Measurements from ENCODE around the gene DSG1.

Gene DSG1

DNA sequence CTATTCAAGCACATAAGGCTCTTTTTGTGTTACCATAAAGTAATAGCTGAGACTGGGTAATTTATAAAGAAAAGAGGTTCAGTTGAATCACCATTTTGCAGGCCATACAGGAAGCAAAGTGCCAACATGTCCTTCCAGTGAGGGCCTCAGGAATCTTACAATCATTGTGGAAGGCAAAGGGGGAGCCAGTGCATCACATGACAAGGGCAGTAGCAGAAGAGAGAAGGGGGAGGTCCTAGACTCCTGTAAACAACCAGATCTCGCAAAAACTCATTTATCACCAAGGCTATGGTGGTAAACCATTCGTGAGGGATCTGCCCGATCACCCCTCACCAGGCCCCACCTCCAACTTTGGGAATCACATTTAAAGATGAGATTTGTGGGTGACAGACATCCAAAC lies 75.3 kb downstream of the DSG1 start:
- Histone ChIP-seq H3K4me2 (no peak overlapping the region), H3K27me3 (ENCODE audit: insufficient read depth, low read depth) (no peaks in the 10 kb centered on the region), H3K36me3 (ENCODE audit: insufficient read depth) (no peaks in the 10 kb centered on the region), H3K4me3 (IDR thresholded peaks at IDR 0.05; ENCODE audit: insufficient read depth, low read depth, low read length) (no peak overlapping the region), H2AFZ (ENCODE audit: low read depth) (no peak overlapping the region), H3K9ac (no peak overlapping the region), H3K27ac (no peak overlapping the region), H3K4me1 (ENCODE audit: low read depth, poor library complexity, severe bottlenecking) (no peaks in the 10 kb centered on the region), H3K79me2 (ENCODE audit: insufficient read depth, low read depth) (no peaks in the 10 kb centered on the region), H4K20me1 (ENCODE audit: insufficient read depth) (no peaks in the 10 kb centered on the region)
- TF ChIP-seq, protein P1, sequence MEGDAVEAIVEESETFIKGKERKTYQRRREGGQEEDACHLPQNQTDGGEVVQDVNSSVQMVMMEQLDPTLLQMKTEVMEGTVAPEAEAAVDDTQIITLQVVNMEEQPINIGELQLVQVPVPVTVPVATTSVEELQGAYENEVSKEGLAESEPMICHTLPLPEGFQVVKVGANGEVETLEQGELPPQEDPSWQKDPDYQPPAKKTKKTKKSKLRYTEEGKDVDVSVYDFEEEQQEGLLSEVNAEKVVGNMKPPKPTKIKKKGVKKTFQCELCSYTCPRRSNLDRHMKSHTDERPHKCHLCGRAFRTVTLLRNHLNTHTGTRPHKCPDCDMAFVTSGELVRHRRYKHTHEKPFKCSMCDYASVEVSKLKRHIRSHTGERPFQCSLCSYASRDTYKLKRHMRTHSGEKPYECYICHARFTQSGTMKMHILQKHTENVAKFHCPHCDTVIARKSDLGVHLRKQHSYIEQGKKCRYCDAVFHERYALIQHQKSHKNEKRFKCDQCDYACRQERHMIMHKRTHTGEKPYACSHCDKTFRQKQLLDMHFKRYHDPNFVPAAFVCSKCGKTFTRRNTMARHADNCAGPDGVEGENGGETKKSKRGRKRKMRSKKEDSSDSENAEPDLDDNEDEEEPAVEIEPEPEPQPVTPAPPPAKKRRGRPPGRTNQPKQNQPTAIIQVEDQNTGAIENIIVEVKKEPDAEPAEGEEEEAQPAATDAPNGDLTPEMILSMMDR (conservative IDR thresholded peaks at IDR 0.05; ENCODE audit: low read depth, low read length), result no peak

DNA sequence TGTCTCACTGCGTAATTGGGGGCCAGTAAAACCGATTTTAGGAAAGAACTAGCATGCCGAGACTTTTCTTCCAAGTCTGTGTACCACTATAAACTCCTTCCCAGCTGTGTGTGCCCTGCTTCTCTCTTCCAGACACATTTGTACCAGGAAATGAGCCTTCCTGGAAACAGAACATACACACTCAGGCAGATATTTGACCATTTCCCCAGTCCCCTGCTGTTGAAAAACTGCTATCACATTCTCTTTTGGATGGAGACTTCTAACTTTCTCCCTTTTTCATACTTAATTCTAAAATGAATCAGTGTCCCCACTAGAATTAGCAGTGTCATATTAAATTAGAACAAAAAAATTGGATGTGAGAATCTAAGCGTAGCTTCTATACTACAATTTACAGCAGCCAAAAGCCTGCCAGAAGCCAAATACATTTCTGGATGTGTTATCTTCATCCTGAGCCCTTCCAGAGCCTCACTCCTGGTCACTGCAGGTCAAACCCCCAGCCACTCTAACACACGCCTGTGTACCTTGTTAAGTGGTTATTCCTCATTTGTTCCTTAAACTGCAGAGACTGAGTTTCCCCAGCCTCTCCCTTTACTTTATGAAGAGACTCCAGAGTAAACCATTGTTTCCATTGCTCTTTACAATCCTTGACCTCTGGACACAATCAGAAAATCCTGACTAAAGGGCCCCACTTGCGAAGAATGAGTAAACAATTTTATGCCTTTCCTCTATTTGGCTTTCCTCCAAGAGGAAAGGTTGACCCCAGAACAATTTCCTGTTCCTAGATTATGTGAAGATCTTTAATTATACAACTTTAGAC lies 79.0 kb downstream of the DSG1 start:
- Histone ChIP-seq H3K27me3 (ENCODE audit: insufficient read depth, low read depth) (no peaks in the 10 kb centered on the region), H3K27ac (no peak overlapping the region), H3K36me3 (ENCODE audit: insufficient read depth) (no peaks in the 10 kb centered on the region), H3K79me2 (ENCODE audit: insufficient read depth, low read depth) (no peaks in the 10 kb centered on the region), H4K20me1 (ENCODE audit: insufficient read depth) (no peaks in the 10 kb centered on the region), H2AFZ (ENCODE audit: low read depth) (no peak overlapping the region), H3K4me1 (ENCODE audit: low read depth, poor library complexity, severe bottlenecking) (no peaks in the 10 kb centered on the region), H3K4me2 (no peak overlapping the region), H3K4me3 (IDR thresholded peaks at IDR 0.05; ENCODE audit: insufficient read depth, low read depth, low read length) (no peak overlapping the region), H3K9ac (no peak overlapping the region)
- TF ChIP-seq, protein P1 (conservative IDR thresholded peaks at IDR 0.05; ENCODE audit: low read depth, low read length), result no peak

DNA sequence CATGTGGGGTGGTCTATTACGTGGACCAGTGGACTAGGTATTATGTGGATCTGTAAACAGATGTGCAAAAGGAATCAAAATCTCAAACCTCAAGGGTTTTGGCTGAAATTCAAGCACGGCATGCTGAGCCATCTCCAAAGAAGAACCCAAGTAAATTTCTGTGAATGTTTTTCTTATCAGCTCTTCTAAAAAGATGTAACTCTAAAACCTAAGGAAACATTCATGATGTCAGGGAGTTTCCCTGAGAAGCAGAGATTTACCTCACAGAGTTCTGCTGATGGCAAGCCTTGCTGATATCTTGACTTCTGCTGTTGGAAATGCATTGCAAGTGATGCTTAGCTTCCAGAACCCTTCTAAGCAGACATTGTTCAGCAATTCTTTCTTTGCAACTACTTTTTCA lies 80.2 kb downstream of the DSG1 start:
- Histone ChIP-seq H3K4me3 (IDR thresholded peaks at IDR 0.05; ENCODE audit: insufficient read depth, low read depth, low read length) (no peak overlapping the region), H3K27me3 (ENCODE audit: insufficient read depth, low read depth) (no peaks in the 10 kb centered on the region), H4K20me1 (ENCODE audit: insufficient read depth) (no peaks in the 10 kb centered on the region), H3K27ac (no peak overlapping the region), H3K4me1 (ENCODE audit: low read depth, poor library complexity, severe bottlenecking) (no peaks in the 10 kb centered on the region), H3K36me3 (ENCODE audit: insufficient read depth) (no peaks in the 10 kb centered on the region), H3K79me2 (ENCODE audit: insufficient read depth, low read depth) (no peaks in the 10 kb centered on the region), H3K9ac (no peak overlapping the region), H2AFZ (ENCODE audit: low read depth) (no peak overlapping the region), H3K4me2 (no peak overlapping the region)
- TF ChIP-seq, protein P1 (conservative IDR thresholded peaks at IDR 0.05; ENCODE audit: low read depth, low read length), result no peak

- Histone ChIP-seq H3K4me2 (no peak overlapping the region), H2AFZ (ENCODE audit: low read depth) (no peak overlapping the region), H3K27ac (no peak overlapping the region)
Measured at GRCh38 chr18:31399306-31400032, 81.5 kb downstream of the DSG1 start.

More at GRCh38 chr18:31399306-31400032, 81.5 kb downstream of the DSG1 start:
- H3K4me1 ChIP-seq (ENCODE audit: low read depth, poor library complexity, severe bottlenecking), result no peaks in the 10 kb centered on the region
- no peak overlapping the region for H3K4me3 ChIP-seq (IDR thresholded peaks at IDR 0.05; ENCODE audit: insufficient read depth, low read depth, low read length)
- no peak overlapping the region for H3K9ac ChIP-seq
- no peaks in the 10 kb centered on the region for H4K20me1 ChIP-seq (ENCODE audit: insufficient read depth)
- no peaks in the 10 kb centered on the region for H3K27me3 ChIP-seq (ENCODE audit: insufficient read depth, low read depth)
- TF ChIP-seq, protein P1 (conservative IDR thresholded peaks at IDR 0.05; ENCODE audit: low read depth, low read length), result no peak
- no peaks in the 10 kb centered on the region for H3K36me3 ChIP-seq (ENCODE audit: insufficient read depth)
- H3K79me2 ChIP-seq (ENCODE audit: insufficient read depth, low read depth), result no peaks in the 10 kb centered on the region

All from KMS-11 (cell line).